Endothelial cell (in vitro differentiated cells): ENCODE measurements around the gene GABBR2. TPM values are rescaled to one million over a fixed set of nuclear protein-coding genes. Genes with fewer than 3 reads are reported as not detected.

Source experiments
- DNase-seq: peaks from one replicate; pipeline ENCODE4 v3.0.0; 2021; ENCODE audit warnings: low spot score
- H3K27ac Mint-ChIP-seq: one replicate; pipeline ENCODE4 v1.8.0; 2021; ENCODE audit warnings: mixed read lengths, inconsistent platforms; ENCODE audit not compliant: unreplicated experiment
- H3K27me3 Mint-ChIP-seq: one replicate; pipeline ENCODE4 v1.8.0; 2021; ENCODE audit warnings: mild to moderate bottlenecking, moderate library complexity, mixed read lengths, inconsistent platforms; ENCODE audit not compliant: unreplicated experiment
- H3K36me3 Mint-ChIP-seq: one replicate; pipeline ENCODE4 v1.8.0; 2021; ENCODE audit warnings: mild to moderate bottlenecking, low read depth, mixed read lengths, inconsistent platforms; ENCODE audit not compliant: unreplicated experiment
- H3K4me1 Mint-ChIP-seq: one replicate; pipeline ENCODE4 v1.8.0; 2021; ENCODE audit warnings: mild to moderate bottlenecking, mixed read lengths, inconsistent platforms; ENCODE audit not compliant: unreplicated experiment
- H3K4me3 Mint-ChIP-seq: one replicate; pipeline ENCODE4 v1.8.0; 2021; ENCODE audit warnings: mild to moderate bottlenecking, mixed read lengths, inconsistent platforms; ENCODE audit not compliant: unreplicated experiment
- H3K9me3 Mint-ChIP-seq: one replicate; pipeline ENCODE4 v1.8.0; 2021; ENCODE audit warnings: mixed read lengths, inconsistent platforms; ENCODE audit not compliant: unreplicated experiment
- CTCF ChIP-seq: fragments of 200-600 bp; sonication (generic); IDR thresholded peaks from one replicate; pipeline ENCODE4 v1.5.0; 2021; ENCODE audit warnings: antibody characterized with exemption; ENCODE audit not compliant: unreplicated experiment
- long read RNA-seq: library from polyadenylated mRNA; unstranded; transcript quantifications from one replicate; pipeline ENCODE4 v2.0.0, GENCODE V29; 2020; ENCODE audit not compliant: unreplicated experiment
- total RNA-seq: library from RNA; stranded (reverse); fragmentation: NEBNext Ultra II Directional; extraction: Animal tissue kit (Norgen Biotek cat#: 25700); gene quantifications from one replicate; pipeline ENCODE4 v1.2.1, GENCODE V29; 2021; ENCODE audit not compliant: unreplicated experiment

Gene GABBR2
- 0.46 TPM for total RNA-seq
- long read RNA-seq: 0 reads

GRCh38 chr9:98708933-98709911 lies at the start of gene GABBR2:
Gene GABBR2, minus strand, starts transcription at chr9:98708935. Its CDS starts 198 bp downstream, at chr9:98708737.
- peak; percentile 28 for DNase-seq
- Mint-ChIP-seq H3K27me3 (peaks cover 27% of the 10 kb centered on the region), H3K27ac (no peak within 1 kb of the TSS), H3K36me3 (peaks cover 5% of the 10 kb centered on the region), H3K4me1 (peaks cover 9% of the 10 kb centered on the region), H3K4me3 (peak within 1 kb of the TSS; percentile 62), H3K9me3 (no peaks in the 10 kb centered on the region)
- TF ChIP-seq CTCF: no peak

- TF ChIP-seq CTCF: no peak
- no peaks in the 10 kb centered on the region for H3K4me1 Mint-ChIP-seq
- no peak for DNase-seq
- H3K27ac Mint-ChIP-seq: no peak overlapping the region
- no peaks in the 10 kb centered on the region for H3K9me3 Mint-ChIP-seq
- H3K4me3 Mint-ChIP-seq: no peak overlapping the region
- peaks cover 6% of the 10 kb centered on the region for H3K36me3 Mint-ChIP-seq
- no peaks in the 10 kb centered on the region for H3K27me3 Mint-ChIP-seq
Measured at GRCh38 chr9:98755006-98755618, 46.4 kb upstream of the GABBR2 start.

- H3K9me3 Mint-ChIP-seq: no peaks in the 10 kb centered on the region
- H3K27ac Mint-ChIP-seq: no peak overlapping the region
- peaks cover 4% of the 10 kb centered on the region for H3K36me3 Mint-ChIP-seq
Measured at GRCh38 chr9:98751210-98751609, 42.5 kb upstream of the GABBR2 start.

GRCh38 chr9:98750364-98751060 lies 41.8 kb upstream of the GABBR2 start:
- no peaks in the 10 kb centered on the region for H3K4me1 Mint-ChIP-seq
- H3K36me3 Mint-ChIP-seq: peaks cover 4% of the 10 kb centered on the region
- H3K9me3 Mint-ChIP-seq: no peaks in the 10 kb centered on the region
- H3K4me3 Mint-ChIP-seq: no peak overlapping the region
- no peaks in the 10 kb centered on the region for H3K27me3 Mint-ChIP-seq
- DNase-seq: no peak
- no peak for TF ChIP-seq CTCF
- no peak overlapping the region for H3K27ac Mint-ChIP-seq

More at GRCh38 chr9:98751210-98751609, 42.5 kb upstream of the GABBR2 start:
- no peak for DNase-seq
- no peaks in the 10 kb centered on the region for H3K27me3 Mint-ChIP-seq
- no peaks in the 10 kb centered on the region for H3K4me1 Mint-ChIP-seq
- H3K4me3 Mint-ChIP-seq: no peak overlapping the region
- TF ChIP-seq CTCF: no peak
